K562 (cell line): ENCODE data around the gene EFNA1. TPM values are rescaled to one million over a fixed set of nuclear protein-coding genes. Genes with fewer than 3 reads are reported as not detected.

Source experiments
- EZH2 ChIP-seq: IDR thresholded peaks from 2 replicates; pipeline ENCODE4 v1.6.1; 2012; ENCODE audit warnings: low read depth, mild to moderate bottlenecking, inconsistent platforms, low read length, borderline replicate concordance
- FOXA3 ChIP-seq, 2 experiments: fragments of 450-650 bp in 1 of 2; sonication (generic) in 1 of 2; formaldehyde crosslinking; IDR thresholded peaks in 1 of 2; conservative IDR thresholded peaks in 1 of 2; 2 replicates each; pipeline versions ENCODE4 v1.4.0 to v1.8.0; 2020 to 2022; ENCODE audit warnings: mild to moderate bottlenecking in 2 of 2, missing genetic modification reagents in 1 of 2
- KDM1A ChIP-seq, 2 experiments: fragments of 450-650 bp; IDR thresholded peaks; 2 replicates each; pipeline ENCODE4 v1.6.1; 2016; ENCODE audit warnings: mild to moderate bottlenecking in 2 of 2
- MXI1 ChIP-seq: IDR thresholded peaks from 2 replicates; pipeline ENCODE4 v1.6.1; 2011; ENCODE audit warnings: low read depth, mild to moderate bottlenecking, improper control_type of control experiment, low read length
- PTRF ChIP-seq: fragments of 450-650 bp; IDR thresholded peaks from 2 replicates; pipeline ENCODE4 v1.6.1; 2016; ENCODE audit warnings: mild to moderate bottlenecking, missing genetic modification characterization, missing compliant biosample characterization
- RNF219 ChIP-seq: fragments of 250-450 bp; sonication (Bioruptor Pico); IDR thresholded peaks from 2 replicates; pipeline ENCODE4 v1.5.0; 2022; ENCODE audit warnings: mild to moderate bottlenecking
- SETDB1 ChIP-seq: IDR thresholded peaks from one replicate; pipeline ENCODE4 v1.6.1; 2012; ENCODE audit warnings: low read length, control low read depth, inconsistent platforms
- SP1 ChIP-seq: sonication (generic); formaldehyde crosslinking; IDR thresholded peaks from 2 replicates; pipeline ENCODE4 v1.8.1; 2022; ENCODE audit warnings: mild to moderate bottlenecking, missing genetic modification reagents
- TFAP4 ChIP-seq: sonication (generic); formaldehyde crosslinking; IDR thresholded peaks from 2 replicates; pipeline ENCODE4 v1.8.0; 2022; ENCODE audit warnings: missing genetic modification reagents, mild to moderate bottlenecking, moderate library complexity, borderline replicate concordance
- ZC3H11A ChIP-seq: IDR thresholded peaks from 2 replicates; pipeline ENCODE4 v1.6.1; 2012; ENCODE audit warnings: low read depth, low read length, improper control_type of control experiment
- ZNF318 ChIP-seq, 2 experiments: fragments of 450-650 bp; IDR thresholded peaks; 2 replicates each; pipeline ENCODE4 v1.6.1; 2016; ENCODE audit warnings: mild to moderate bottlenecking in 2 of 2, borderline replicate concordance in 1 of 2, low read depth in 1 of 2, moderate library complexity in 1 of 2
- ZNF76 ChIP-seq: fragments of 250-450 bp; sonication (Bioruptor Pico); IDR thresholded peaks from 2 replicates; pipeline ENCODE4 v1.4.0; 2020; ENCODE audit warnings: mild to moderate bottlenecking, moderate library complexity, borderline replicate concordance
- ZNF764 ChIP-seq: fragments of 250-450 bp; sonication (Bioruptor Pico); IDR thresholded peaks from 2 replicates; pipeline ENCODE4 v1.4.0; 2020; ENCODE audit warnings: low read depth, mild to moderate bottlenecking, moderate library complexity
- polyA plus RNA-seq, 8 experiments: library from polyadenylated mRNA; depleted of rRNA in 4 of 8; stranded (reverse) in 5 of 8; unstranded in 3 of 8; fragments of >200 nt; fragmentation: Nextera tagmentation in 2 of 8; fragmentation: Illumina TruSeq in 1 of 8; extraction: Ambion mirVana in 2 of 8; extraction: Trizol in 1 of 8; gene quantifications; 2 replicates each; pipeline versions ENCODE4 v1.2.1 to v1.2.3, GENCODE V29; 2011 to 2014; ENCODE audit warnings: inconsistent platforms in 1 of 8, missing spikeins in 1 of 8
- total RNA-seq, 7 experiments: library from RNA; depleted of rRNA in 6 of 7; stranded (reverse); fragments of >200 nt in 6 of 7; fragmentation: Illumina TruSeq in 2 of 7; extraction: Trizol in 2 of 7; gene quantifications; 2 replicates each; pipeline versions ENCODE4 v1.2.1 to v1.2.3, GENCODE V29; 2011 to 2021; ENCODE audit warnings: low replicate concordance in 1 of 7

The EFNA1 gene
- total and polyA plus RNA-seq, 9 of the 15 experiments (the other 6 are each of a cell fraction or from before 2014, with no cell fraction given), result 2.1 to 9.3 (median 3.0) TPM

- no peak for TF ChIP-seq SETDB1
- TF ChIP-seq PTRF (tag), result no peak
- no peak for TF ChIP-seq KDM1A (IDR thresholded peaks at IDR 0.05)
- TF ChIP-seq SP1, result peak; percentile 54; the same call in 1 of the 2 replicates
- TF ChIP-seq ZNF764 (CRISPR knock-in tag), result peak; percentile 88
- TF ChIP-seq FOXA3 (CRISPR knock-in tag; conservative IDR thresholded peaks at IDR 0.05 in 1 of 2, IDR thresholded peaks at IDR 0.05 in 1 of 2), result peak in 1 of 2 experiments; percentile 77; a peak in 2 of 4 replicates
- TF ChIP-seq TFAP4 (CRISPR knock-in tag), result peak; percentile 67; the same call in 1 of the 2 replicates
- TF ChIP-seq RNF219 (CRISPR knock-in tag), result no peak
- TF ChIP-seq EZH2, result no peak
- TF ChIP-seq MXI1, result peak; percentile 61; the same call in 1 of the 2 replicates
- no peak for TF ChIP-seq ZNF318 (IDR thresholded peaks at IDR 0.05; ENCODE audit: borderline replicate concordance in 1 of 2, low read depth in 1 of 2)
- TF ChIP-seq ZC3H11A, result 0 out of 2 replicates have a peak, but pooled peaks have one; percentile 73
- TF ChIP-seq ZNF76 (CRISPR knock-in tag), result no peak
Measured at GRCh38 chr1:155091071-155092051, 36.3 kb upstream of the EFNA1 start (continued).
